ENCODE data around the gene NFKBIE. TPM values are rescaled to one million over a fixed set of nuclear protein-coding genes. Genes with fewer than 3 reads are reported as not detected.
A peak's percentile ranks its signal among the peaks of the same experiment; 100 is the strongest.

NFKBIE gene
- total RNA-seq, 2 experiments from 2014 or later, result 17.2 to 19.9 TPM

GRCh38 chr6:44278774-44279697 lies 13.7 kb upstream of the NFKBIE start:
- ChIA-PET POLR2A (interaction anchor here (0.6 to 0.8 kb wide), 2 partner anchors 91 to 1832 kb away, joined by 3 to 4 read pairs; no protein-coding TSS in a partner anchor), CTCF (interaction anchor here (0.7 to 1.5 kb wide), 5 partner anchors 10 to 608 kb away, joined by 3 to 8 read pairs (median 3); partner anchors contain the start of gene AARS2)
- Mint-ChIP-seq H3K4me1 (no peaks in the 10 kb centered on the region), H3K27ac (no peak overlapping the region), H3K36me3 (ENCODE audit: low read depth) (no peaks in the 10 kb centered on the region), H3K4me3 (no peak overlapping the region), H3K27me3 (peaks cover 28% of the 10 kb centered on the region), H3K9me3 (ENCODE audit: low read depth) (no peaks in the 10 kb centered on the region)
- no peak for ATAC-seq
- intact Hi-C loops (cut with DNase I, micrococcal nuclease), result no loop called here
- no peak for DNase-seq

GRCh38 chr6:44278315-44278714 lies 13.0 kb upstream of the NFKBIE start:
- Mint-ChIP-seq H3K4me1 (no peaks in the 10 kb centered on the region), H3K4me3 (no peak overlapping the region), H3K27ac (no peak overlapping the region), H3K36me3 (ENCODE audit: low read depth) (no peaks in the 10 kb centered on the region), H3K9me3 (ENCODE audit: low read depth) (no peaks in the 10 kb centered on the region), H3K27me3 (peaks cover 29% of the 10 kb centered on the region)
- DNase-seq (no peak), ATAC-seq (no peak)
- intact Hi-C loops (cut with DNase I, micrococcal nuclease), result no loop called here
- ChIA-PET POLR2A (no interaction called here), CTCF (interaction anchor here (0.6 to 2.9 kb wide), 7 partner anchors 10 to 448 kb away, joined by 3 to 14 read pairs (median 5); partner anchors contain the start of gene AARS2)

- Mint-ChIP-seq H3K27me3 (peaks cover 35% of the 10 kb centered on the region), H3K4me3 (no peak overlapping the region), H3K36me3 (ENCODE audit: low read depth) (no peaks in the 10 kb centered on the region), H3K9me3 (ENCODE audit: low read depth) (no peaks in the 10 kb centered on the region), H3K27ac (no peak overlapping the region), H3K4me1 (no peaks in the 10 kb centered on the region)
- no peak for ATAC-seq
- intact Hi-C loops (cut with DNase I, micrococcal nuclease), result no loop called here
- no peak for DNase-seq
- ChIA-PET POLR2A (no interaction called here), CTCF (interaction anchor here (0.6 to 2.9 kb wide), 6 partner anchors 9 to 447 kb away, joined by 3 to 14 read pairs (median 6); partner anchors contain the start of gene AARS2)
These were observed 12.4 kb upstream of the NFKBIE start for GRCh38 chr6:44277763-44278162.

GRCh38 chr6:44276667-44277640 lies 11.6 kb upstream of the NFKBIE start:
- CTCF ChIA-PET, result interaction anchor here (0.8 to 2.9 kb wide), 7 partner anchors 8 to 62 kb away, joined by 3 to 14 read pairs (median 5); partner anchors contain the start of gene AARS2
- intact Hi-C loops (cut with DNase I, micrococcal nuclease), result no loop called here
- POLR2A ChIA-PET, result no interaction called here
- DNase-seq (no peak), ATAC-seq (no peak)
- Mint-ChIP-seq H3K36me3 (ENCODE audit: low read depth) (no peaks in the 10 kb centered on the region), H3K4me3 (no peak overlapping the region), H3K27ac (no peak overlapping the region), H3K9me3 (ENCODE audit: low read depth) (no peaks in the 10 kb centered on the region), H3K27me3 (peaks cover 41% of the 10 kb centered on the region), H3K4me1 (no peaks in the 10 kb centered on the region)

- POLR2A ChIA-PET, result interaction anchor here (0.6 kb wide), 1 partner anchor 20 kb away, joined by 3 read pairs; no protein-coding TSS in a partner anchor
- intact Hi-C loops (cut with DNase I, micrococcal nuclease), result no loop called here
- Mint-ChIP-seq H3K27me3 (peaks cover 50% of the 10 kb centered on the region), H3K27ac (no peak overlapping the region), H3K4me3 (no peak overlapping the region), H3K9me3 (ENCODE audit: low read depth) (no peaks in the 10 kb centered on the region), H3K36me3 (ENCODE audit: low read depth) (no peaks in the 10 kb centered on the region), H3K4me1 (no peaks in the 10 kb centered on the region)
- CTCF ChIA-PET, result interaction anchor here (0.7 to 2.9 kb wide), 5 partner anchors 19 to 63 kb away, joined by 3 to 14 read pairs (median 3); partner anchors contain the start of gene SLC35B2
- peak; percentile 75 for ATAC-seq
- DNase-seq, result peak; percentile 54
These were observed 10.6 kb upstream of the NFKBIE start for GRCh38 chr6:44275749-44276648.

GRCh38 chr6:44275271-44275748 lies 10.0 kb upstream of the NFKBIE start:
- ChIA-PET CTCF (interaction anchor here (0.7 to 2.9 kb wide), 5 partner anchors 18 to 63 kb away, joined by 3 to 14 read pairs (median 3); partner anchors contain the start of gene SLC35B2), POLR2A (interaction anchor here (0.6 kb wide), 1 partner anchor 19 kb away, joined by 3 read pairs; no protein-coding TSS in a partner anchor)
- peaks cover 50% of the 10 kb centered on the region for H3K27me3 Mint-ChIP-seq
- intact Hi-C loops (cut with DNase I, micrococcal nuclease), result no loop called here
- H3K27ac Mint-ChIP-seq, result no peak overlapping the region
- no peaks in the 10 kb centered on the region for H3K4me1 Mint-ChIP-seq
- no peaks in the 10 kb centered on the region for H3K9me3 Mint-ChIP-seq (ENCODE audit: low read depth)
- ATAC-seq (no peak), DNase-seq (no peak)
- no peaks in the 10 kb centered on the region for H3K36me3 Mint-ChIP-seq (ENCODE audit: low read depth)
- H3K4me3 Mint-ChIP-seq, result no peak overlapping the region

GRCh38 chr6:44273617-44274016 lies 8.3 kb upstream of the NFKBIE start:
- POLR2A ChIA-PET, result no interaction called here
- Mint-ChIP-seq H3K4me3 (no peak overlapping the region), H3K27ac (no peak overlapping the region), H3K36me3 (ENCODE audit: low read depth) (no peaks in the 10 kb centered on the region), H3K9me3 (ENCODE audit: low read depth) (no peaks in the 10 kb centered on the region), H3K4me1 (peaks cover 16% of the 10 kb centered on the region), H3K27me3 (peaks cover 62% of the 10 kb centered on the region)
- CTCF ChIA-PET, result interaction anchor here (0.7 to 1.4 kb wide), 4 partner anchors 11 to 32 kb away, joined by 3 to 9 read pairs (median 4); no protein-coding TSS in a partner anchor
- ATAC-seq (no peak), DNase-seq (no peak)
- intact Hi-C loops (cut with DNase I, micrococcal nuclease), result no loop called here

GRCh38 chr6:44272999-44273566 lies 7.7 kb upstream of the NFKBIE start:
- no peak for ATAC-seq
- Mint-ChIP-seq H3K36me3 (ENCODE audit: low read depth) (no peaks in the 10 kb centered on the region), H3K9me3 (ENCODE audit: low read depth) (no peaks in the 10 kb centered on the region), H3K4me3 (no peak overlapping the region), H3K27ac (no peak overlapping the region), H3K27me3 (peaks cover 62% of the 10 kb centered on the region), H3K4me1 (peaks cover 16% of the 10 kb centered on the region)
- intact Hi-C loops (cut with DNase I, micrococcal nuclease), result no loop called here
- CTCF ChIA-PET, result interaction anchor here (0.7 to 1.4 kb wide), 4 partner anchors 11 to 32 kb away, joined by 3 to 9 read pairs (median 4); no protein-coding TSS in a partner anchor
- POLR2A ChIA-PET, result no interaction called here
- no peak for DNase-seq

GRCh38 chr6:44272529-44272928 lies 7.2 kb upstream of the NFKBIE start:
- ChIA-PET CTCF (no interaction called here), POLR2A (no interaction called here)
- peaks cover 57% of the 10 kb centered on the region for H3K27me3 Mint-ChIP-seq
- intact Hi-C loops (cut with DNase I, micrococcal nuclease), result no loop called here
- peaks cover 19% of the 10 kb centered on the region for H3K4me1 Mint-ChIP-seq
- H3K36me3 Mint-ChIP-seq (ENCODE audit: low read depth), result no peaks in the 10 kb centered on the region
- ATAC-seq (no peak), DNase-seq (no peak)
- no peak overlapping the region for H3K4me3 Mint-ChIP-seq
- no peak overlapping the region for H3K27ac Mint-ChIP-seq
- H3K9me3 Mint-ChIP-seq (ENCODE audit: low read depth), result no peaks in the 10 kb centered on the region

GRCh38 chr6:44271914-44272313 lies 6.6 kb upstream of the NFKBIE start:
- no peak for DNase-seq
- Mint-ChIP-seq H3K4me3 (no peak overlapping the region), H3K4me1 (peaks cover 22% of the 10 kb centered on the region), H3K36me3 (ENCODE audit: low read depth) (no peaks in the 10 kb centered on the region), H3K27ac (no peak overlapping the region), H3K9me3 (ENCODE audit: low read depth) (no peaks in the 10 kb centered on the region), H3K27me3 (peaks cover 51% of the 10 kb centered on the region)
- intact Hi-C loops (cut with DNase I, micrococcal nuclease), result no loop called here
- ChIA-PET POLR2A (no interaction called here), CTCF (interaction anchor here (0.6 kb wide), 1 partner anchor 35 kb away, joined by 4 read pairs; no protein-coding TSS in a partner anchor)
- no peak for ATAC-seq

Data from activated CD4-positive, alpha-beta T cell treated with anti-CD3 and anti-CD28 coated beads for 36 hours (primary cell).